SKM-1 treated with dmso at 0.1 percent for 144 hours (cell line): ENCODE measurements around the gene TBC1D22A.

Source experiments
- DNase-seq: peaks from one replicate; lab custom pipeline; 2025; ENCODE audit not compliant: unreplicated experiment; lab: John Stamatoyannopoulos, UW

TBC1D22A gene

DNA sequence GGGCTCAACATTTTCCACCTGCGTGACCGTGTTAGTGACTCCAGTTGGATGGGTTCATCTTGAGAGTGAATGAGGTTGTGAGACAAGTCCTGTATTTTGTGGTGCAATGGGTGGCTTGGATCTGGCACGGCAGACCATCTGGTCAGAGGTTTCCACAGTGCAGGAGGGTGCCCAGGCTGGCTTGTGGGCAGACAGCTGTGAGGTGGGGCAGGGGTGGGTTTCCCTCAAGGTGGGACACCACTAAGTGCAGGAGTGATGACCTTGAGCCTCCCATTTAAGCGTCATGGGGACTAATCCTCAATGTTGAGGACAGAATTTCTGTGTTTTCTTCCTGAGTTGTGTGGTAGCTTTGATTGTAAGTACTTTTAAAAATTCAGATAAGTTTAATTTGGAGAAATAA, 220.6 kb downstream of the TBC1D22A start:
- DNase-seq = no peak

DNA sequence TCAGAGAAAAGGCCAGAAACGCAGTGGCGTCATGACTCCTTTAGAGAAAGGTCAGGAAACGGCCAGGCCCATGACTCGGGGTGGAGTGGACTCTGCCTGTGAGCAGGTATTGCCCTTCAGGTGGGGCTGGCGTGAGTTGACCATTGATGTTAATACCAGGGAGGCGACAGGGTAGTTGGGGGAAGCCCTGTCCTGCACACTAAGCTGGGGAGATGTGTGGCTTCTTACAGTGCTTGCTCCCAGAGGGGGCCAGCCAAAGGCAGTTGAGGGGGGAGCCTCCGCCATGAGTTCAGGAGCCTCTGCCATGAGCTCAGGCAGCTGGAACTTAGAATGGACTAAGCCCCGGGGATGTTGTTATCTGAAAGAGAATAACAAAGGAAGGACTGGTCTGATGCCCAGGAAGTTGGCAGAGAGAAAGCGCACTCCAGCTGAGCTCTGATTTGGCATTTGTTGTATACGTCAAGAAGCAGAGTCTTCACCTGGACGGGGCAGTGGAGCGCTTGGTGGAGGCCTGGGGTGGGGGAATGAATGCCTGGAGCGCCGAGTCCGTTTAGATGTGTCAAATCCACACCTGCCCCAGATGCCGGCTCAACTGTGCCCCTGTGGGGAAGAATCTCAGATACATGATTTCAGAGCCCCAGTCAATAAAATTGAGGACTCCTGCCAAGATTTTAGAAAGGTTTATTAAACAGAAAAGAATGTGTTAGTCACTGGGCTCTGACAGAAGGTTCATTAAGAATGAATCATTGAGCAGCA, 222.5 kb downstream of the TBC1D22A start:
- DNase-seq = no peak

DNA sequence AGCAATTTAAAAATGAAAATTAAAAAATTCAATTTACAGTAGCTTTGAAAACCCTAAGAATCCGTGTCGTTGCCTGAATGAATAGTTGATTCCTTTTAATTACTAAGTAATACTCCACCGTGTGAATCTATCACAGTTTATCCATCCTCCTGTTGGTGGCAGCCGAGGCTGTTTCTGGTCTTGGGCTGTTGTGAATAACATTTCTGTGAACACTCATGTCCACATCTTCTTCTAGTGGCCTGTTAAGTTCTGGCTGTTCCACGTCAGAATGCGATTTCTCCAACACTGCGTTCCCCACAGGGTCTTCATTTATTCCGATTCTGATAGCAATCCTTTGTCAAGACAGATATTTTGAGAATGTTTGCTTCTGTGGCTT, 223.0 kb downstream of the TBC1D22A start:
- DNase-seq = no peak

DNA sequence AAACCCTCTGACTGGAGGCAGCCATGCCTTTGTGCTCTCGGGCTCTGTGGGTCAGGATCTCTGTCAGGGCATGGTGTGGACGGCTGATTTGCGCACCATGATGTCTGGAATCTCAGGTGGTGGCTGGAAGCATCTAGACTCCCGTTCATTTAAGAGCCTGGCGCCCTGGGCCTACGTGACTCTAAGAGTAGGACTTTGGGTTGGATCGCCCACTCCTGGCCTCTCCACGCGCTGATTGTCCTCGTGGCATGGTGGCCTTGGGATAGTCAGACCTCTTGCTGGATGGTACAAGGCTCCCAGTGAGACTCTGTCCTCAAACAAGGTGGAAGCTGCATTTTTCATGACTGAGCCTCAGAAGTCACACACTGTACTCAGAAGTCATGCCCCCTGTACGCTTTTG, 224.3 kb downstream of the TBC1D22A start:
- no peak for DNase-seq

DNA sequence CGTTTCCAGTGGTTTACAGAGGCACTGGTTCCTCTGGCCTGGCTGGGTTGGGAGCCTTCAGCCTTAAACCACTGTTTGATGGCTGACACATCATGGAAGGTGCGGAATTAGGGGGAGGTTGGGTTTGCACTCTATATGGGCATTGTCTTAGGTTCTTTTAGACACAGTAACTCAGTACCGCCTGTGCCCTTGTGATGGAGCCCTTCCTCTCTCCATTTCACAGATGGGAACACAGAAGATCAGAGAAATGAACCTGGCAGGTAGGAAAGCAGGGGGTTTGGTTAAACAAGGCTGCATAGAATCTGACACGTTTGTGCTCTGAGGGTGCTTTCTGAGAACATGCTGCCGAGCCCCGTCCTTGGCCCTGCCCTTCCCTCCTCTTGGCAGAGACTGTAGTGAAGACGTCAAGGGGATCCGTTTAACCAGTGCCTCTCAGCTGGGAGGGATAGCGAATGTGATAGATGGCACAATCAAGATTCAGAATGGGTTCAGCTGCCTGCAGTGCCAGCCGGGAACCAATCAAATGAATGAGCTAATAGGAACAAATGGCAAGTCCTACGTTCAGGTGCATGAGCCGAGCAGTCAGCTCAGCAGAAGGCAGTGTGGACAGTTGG, 228.6 kb downstream of the TBC1D22A start:
- DNase-seq = no peak

DNA sequence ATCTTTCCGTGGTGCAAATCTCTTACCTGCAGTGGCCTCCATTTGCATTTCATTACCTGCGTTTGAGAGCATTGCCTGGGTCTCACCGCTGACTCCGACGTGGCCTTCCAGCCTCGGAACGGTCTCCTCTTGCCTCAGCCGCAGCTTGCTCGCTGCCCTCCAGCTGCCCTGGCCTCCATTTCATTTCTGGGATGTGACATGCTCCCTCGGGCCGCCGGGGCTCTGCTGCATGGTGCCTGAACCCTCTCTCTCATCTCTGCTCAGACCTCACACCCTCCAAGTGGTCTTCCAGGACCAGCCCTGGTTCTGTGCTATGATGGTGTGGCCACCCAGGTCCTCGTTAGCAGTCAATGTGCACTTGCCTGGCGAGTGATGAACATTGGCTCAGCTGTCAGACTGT, 229.2 kb downstream of the TBC1D22A start:
- no peak for DNase-seq

DNA sequence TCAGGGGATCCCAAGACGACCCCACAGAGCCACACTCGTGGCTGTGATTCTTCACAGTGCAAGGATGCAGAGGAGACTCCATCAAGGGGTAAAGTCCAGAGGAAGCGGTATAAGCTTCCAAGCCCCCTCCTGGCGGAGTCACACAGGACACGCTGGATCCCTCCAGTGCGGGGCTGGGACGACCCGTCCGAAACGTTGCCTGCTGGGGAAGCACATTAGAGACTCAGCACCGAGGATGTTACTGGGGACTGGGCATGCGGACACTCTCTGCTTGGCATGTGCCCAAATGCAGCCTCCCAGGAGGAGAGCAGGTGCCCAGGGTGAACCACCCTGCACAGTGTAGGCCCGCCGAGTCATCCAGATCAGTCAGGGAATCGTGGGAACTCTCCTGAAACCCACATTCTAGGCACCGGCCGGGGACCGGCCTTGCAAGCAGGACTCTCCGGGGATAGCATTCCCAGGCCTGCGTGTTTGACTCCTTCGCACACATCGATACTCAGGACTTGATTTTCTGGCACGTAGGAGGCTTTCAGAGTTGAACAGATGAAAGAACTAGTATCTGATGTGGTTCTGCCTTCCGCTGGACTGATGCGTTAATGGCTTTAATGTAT, 229.8 kb downstream of the TBC1D22A start:
- DNase-seq = no peak

DNA sequence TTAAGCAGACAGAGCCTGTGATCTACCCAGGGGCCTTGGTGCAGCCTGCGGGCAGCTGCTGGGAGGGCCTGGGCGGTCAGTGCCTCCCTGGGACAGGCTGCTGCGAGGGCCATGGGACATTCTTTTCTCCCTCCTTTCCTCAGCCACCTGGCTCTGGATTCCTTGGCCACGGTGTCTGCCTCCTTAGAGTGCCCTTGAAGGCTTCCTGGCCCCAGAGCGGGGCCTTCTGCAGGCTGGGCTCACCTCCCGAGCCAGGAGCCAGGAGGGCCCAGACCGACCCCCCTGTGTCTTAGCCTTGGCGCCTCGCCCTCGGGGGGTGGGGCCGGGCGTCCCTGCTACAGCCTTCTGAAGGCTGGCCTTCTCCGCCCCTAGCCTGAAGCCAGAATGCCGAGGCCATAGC, 231.2 kb downstream of the TBC1D22A start:
- DNase-seq = no peak

DNA sequence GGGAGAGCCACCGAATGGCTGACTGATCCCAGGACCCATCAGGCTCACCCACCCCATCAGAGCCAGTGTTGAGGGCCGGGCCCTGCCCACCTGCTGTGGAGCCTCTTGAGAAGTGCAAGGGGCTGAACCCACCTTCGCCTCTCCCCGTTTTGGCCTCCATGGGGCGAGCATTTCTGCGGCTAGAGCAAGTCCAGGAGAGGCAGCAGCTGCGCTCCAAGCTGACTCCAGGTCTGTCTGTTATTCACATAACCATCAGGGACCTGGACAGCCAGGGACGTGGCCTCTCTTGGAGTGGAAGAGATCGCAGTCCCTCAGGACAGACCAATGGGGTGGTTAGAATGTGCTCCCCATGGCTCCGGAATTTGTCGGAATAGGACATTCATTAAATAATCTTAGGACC, 231.8 kb downstream of the TBC1D22A start:
- DNase-seq = no peak

DNA sequence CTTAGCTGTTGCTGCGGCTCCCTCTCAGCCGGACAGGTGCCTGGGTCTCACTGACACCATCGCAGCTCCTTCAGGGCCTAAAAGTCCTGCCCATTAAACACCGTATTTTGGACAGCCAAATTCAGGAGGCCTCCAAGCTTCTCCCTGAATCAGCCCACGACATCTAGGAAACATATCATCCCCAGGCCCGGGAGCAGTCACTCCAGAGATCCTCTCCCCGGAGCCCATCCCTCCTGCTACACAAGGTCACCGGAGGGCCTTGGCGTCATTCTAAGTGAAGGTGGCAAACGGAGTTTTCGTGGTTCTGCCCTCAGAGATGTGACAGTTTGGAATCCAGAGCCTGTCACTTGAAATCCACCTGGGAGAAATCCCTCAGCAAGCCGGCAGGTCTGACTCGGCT, 232.5 kb downstream of the TBC1D22A start:
- DNase-seq = no peak

DNA sequence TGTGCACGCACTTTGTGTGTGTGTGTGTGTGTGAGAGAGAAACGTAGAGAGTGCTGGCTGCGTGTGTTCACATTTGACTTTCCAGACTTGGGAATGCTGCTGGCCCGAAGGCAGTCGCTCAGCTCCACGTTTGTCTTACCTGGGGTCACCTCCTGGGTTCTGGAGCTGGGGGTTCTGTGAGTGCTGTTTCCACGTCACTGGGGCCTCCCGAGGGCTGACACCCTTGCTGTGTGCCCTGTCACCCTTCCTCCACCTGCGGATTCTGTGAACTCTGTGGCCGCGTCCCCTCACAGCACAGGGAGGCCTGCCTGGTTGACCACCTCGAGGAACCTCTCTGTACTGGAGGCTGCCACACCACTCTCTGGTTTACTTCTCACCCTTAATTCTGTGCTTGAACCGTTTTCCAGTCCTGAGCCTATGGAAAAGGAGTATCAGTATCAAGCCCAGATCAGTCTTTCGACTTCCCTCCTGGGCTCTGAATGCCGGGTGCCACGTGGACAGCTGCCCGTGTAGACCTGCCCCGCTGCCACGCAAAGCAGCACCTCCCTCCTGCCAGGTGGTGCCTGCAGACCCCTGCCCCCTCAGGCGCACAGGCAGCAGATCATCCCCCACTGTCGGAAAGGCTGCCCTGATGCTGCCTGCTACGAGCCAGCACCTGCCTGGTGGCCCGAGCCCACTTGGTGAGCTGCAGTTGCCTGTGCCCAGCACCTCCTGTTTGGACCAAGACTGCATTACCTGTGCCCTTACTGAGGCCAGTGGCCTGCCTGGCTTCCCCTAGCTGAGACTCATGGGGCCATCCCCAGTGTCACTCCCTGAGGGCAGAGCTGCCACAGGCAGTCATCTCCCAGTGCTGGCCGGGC, 233.3 kb downstream of the TBC1D22A start:
- no peak for DNase-seq

DNA sequence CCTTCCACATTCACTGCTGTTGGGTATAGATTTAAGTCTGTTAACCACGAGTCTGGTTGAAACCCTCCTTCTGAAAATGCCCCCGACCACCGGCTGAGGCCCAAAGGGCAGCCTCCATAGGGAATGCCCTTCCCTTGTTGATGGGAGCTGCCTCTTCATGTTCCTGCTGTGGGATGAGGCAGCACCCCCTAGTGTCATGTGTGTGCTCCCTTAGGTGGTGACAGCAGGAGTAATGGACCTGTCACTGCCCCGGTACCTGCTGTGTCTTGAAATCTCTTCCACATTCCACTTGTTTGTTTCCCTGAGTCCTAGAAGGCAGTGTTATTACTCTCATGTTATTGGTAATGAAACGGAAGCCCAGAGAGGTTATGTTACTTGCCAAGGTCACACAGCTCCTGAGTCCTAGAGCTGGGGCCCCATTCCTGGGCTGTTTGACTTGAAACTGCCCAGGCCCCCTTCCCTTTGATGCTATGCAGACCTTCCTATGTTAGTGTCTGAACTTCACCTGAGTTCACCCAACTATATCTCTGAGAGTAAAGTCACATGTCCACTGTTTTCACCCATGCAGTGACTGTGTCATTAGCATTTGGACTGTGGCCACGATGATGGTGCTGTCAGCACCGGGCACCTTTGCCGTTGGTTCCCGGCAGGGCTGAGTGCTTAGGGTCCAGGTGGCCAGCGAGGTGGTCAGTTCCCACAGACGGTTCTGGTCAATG, 234.3 kb downstream of the TBC1D22A start:
- no peak for DNase-seq

DNA sequence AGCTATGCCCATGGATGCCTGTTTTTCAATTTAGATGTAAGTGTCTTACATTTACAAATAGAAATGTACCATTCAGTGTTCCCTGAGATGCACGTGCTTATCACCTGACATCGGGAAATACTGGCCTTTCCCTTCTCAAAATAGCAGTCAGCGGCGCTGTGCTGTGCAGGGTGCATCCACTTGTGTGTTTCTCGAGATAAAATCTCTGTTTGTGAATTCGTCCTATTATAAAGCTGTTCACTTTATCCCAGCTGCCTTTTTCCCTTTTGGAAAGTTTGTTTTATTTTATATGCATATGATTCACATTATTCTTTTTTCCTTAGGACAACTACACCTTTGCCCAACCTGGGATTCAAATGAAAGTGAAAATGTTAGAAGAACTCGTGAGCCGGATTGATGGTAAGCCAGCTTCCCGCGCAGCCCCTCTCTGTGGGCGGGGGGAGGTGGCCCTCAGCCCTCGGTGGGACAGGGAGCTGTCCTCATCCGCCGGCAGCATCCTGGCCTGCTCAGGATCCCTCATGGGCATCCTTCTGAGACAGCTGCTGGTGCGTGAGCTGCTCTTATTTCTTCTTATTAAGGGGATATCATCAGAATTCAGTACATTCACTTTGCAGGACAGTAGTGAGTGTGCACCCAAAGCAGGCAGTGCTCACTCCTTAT, 235.0 kb downstream of the TBC1D22A start:
- DNase-seq = no peak

DNA sequence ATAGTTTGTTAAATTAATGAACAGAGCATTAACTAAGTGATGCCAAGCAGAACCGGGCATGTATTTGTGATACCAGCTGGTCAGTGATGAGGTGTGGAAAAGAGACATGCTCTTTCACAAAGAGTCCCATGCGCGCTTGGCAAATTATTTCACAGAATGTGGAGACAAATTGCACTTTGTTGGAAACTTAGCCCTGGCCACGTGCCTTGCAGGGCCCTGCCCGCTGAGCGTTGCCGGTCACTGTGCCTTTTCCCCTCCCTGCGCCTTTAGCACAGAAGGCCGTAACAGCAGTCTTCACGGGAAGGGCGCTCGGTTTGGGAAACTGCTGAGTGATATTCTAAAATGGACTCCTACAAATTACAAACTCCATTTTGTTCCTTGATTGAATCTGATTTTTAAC, 235.9 kb downstream of the TBC1D22A start:
- DNase-seq = no peak

DNA sequence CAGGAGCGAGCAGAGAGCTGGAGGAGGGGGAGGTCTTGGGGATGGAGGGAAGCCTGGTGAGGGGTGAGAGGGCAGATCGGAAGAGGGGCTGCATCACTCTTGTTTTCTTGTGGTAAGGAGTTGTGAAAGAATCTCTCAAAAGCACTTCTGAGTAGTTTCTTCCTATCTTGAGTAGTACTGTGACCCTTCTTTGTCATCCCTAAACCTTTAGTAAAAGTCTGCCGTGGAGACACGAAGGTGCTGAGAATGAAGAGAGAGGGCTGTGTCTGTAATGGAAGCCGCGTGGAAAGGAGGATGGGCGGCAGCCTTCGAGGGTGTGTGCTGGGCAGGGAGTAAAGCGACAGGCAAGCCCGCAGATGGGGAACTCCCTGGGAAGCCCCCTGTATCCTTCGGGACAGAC, 237.8 kb downstream of the TBC1D22A start:
- DNase-seq = no peak

DNA sequence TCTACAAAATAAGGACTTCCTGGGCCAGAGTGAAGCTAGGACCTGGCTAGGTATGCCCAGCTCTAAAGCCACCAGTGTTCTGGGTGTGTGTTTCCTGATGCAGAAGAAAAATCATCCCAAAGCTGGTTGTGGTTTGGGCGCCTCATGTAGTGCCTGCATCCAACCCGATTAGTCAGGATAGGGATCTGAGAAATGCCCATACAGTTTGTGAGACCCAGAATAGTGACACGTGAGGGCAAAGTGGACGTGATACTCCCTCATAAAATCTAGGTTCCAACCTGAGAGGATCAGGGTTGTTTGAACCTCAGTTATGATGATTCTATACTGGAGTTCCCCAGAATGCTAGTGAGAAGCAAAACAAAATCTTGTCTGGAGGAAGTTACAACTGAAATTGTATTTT, 238.4 kb downstream of the TBC1D22A start:
- DNase-seq = no peak

DNA sequence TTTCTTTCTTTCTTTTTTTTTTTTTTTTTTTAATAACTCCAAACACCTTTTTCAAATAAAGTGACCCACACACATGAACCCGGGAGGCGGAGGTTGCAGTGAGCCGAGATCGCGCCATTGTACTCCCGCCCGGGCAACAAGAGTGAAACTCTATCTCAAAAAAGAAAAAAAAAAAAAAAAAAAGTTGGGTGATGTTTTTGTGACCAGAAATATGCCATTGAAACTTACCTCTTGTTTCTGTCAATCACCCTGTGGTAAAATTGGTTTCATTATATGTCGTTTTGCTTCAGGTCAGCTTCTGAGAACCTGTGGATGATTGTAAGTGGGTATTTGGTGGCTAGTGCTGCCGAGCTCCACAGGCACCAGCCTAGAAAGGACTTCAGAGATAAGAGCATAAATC, 238.8 kb downstream of the TBC1D22A start:
- no peak for DNase-seq

DNA sequence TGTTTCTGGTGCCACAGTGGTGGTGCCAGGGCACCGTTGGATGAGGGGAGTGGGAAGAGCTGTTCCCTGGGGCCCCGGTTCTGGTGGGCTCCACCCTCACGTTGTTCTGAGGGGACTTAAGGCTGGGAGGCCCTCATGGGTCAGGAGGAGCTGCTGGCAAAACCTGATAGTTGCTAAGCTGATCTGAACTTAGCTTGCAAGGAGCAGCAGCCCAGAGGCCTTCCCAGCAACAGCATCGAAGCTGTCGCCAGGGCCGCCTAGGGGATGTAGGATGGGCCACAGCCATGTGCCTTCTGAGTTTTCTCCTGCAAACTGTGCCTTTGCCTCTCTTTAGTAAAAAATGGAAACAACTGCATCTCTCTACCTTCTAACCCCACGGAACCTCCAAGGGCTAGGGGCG, 240.2 kb downstream of the TBC1D22A start:
- DNase-seq = no peak

DNA sequence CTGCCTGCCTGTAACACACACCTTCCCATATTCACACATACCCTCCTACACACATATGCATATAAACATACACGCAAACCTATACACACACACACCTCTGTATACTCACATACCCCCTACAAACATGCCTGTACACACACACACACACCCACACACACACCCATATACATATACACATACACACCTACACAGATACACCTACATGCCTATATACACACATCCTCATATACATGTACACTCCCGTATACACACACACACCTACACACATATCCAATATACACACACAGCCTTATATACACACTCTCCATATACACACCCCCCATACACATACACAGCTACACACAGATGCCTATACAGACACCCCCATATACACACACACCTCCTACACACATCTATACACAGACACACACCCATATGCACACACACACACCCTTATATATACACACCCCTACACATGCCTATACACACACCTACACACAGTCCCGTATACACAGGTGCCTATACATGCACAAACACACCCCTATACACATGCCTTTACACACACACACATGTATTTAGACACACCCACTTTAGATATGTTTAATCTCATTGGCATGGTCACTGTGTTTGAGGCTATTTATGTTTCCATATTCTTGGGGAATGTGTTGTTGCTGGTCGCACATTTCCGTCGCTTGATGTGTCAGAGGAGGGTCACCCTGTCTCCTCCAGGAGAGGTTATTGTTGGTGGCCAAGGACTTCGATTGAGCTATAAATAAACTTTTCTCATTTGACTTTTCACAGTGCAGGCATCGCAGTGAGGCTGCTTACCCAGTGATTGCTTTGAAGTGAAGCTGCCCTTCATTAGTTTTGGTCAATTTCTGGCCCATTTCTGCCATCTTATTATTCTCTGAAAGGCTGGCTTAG, 243.3 kb downstream of the TBC1D22A start:
- DNase-seq = no peak
